Measurements from ENCODE around the gene KRTAP4-11.
"Not testable (repeated sequence)": the region's sequence is repeated elsewhere in the genome, so short reads cannot be mapped to it uniquely, and the experiment has no call there.

The KRTAP4-11 gene

GRCh38 chr17:41117846-41118386 lies at the start of gene KRTAP4-11:
Gene KRTAP4-11 (minus strand): TSS chr17:41118373. CDS start chr17:41118315, 58 bp downstream.
- DNase-seq = not testable (repeated sequence)

GRCh38 chr17:41167561-41167960 lies 49.4 kb upstream of the KRTAP4-11 start:
- DNase-seq = no peak

DNA sequence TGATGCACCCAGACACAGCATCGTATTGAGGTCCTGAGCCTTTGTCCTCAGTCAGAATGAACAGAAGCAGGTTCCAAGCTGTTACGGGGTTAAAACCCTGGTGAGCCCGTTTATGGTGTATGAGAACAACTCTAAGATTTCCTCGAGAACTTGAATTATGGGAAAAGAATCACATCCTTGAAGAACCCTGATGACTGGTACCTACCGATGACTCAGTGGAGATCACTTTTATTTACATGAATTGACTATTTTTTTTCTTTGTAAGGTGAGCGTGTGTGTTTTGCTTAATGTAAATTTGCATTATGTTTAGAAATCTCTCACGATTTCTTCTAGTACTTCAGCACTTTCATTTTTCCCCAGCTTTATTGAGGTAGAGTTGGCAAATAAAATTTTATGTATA lies 45.7 kb upstream of the KRTAP4-11 start:
- no peak for DNase-seq

GRCh38 chr17:41160648-41161047 lies 42.5 kb upstream of the KRTAP4-11 start, which contains the start of gene KRTAP4-4:
Gene KRTAP4-4 (minus strand): TSS chr17:41160748. CDS start chr17:41160691, 57 bp downstream.
- DNase-seq = no peak

- not testable (repeated sequence) for DNase-seq
These were observed 42.0 kb upstream of the KRTAP4-11 start for GRCh38 chr17:41160190-41160589.

GRCh38 chr17:41153856-41154255 lies 35.7 kb upstream of the KRTAP4-11 start:
- no peak for DNase-seq

- no peak for DNase-seq
These were observed 33.4 kb upstream of the KRTAP4-11 start for GRCh38 chr17:41151525-41151924.

DNA sequence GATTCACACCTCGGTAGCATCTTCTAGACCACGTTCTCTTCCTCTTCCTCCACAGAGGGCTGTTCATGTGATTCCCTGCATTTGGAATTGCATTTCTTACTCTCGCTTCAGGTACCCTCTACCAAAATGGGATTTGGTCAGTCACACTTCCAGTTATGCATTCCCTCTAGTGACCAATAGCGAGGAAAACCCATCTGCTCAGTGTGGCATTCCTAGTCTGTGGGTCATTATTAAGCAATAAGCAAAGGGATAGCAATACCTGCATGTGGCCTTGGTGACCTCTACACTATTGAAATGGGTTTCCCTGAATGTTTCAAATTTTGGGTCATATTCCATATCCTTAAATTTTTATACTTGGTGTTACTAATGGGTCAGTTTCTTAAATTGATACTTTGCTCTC lies 31.9 kb upstream of the KRTAP4-11 start:
- DNase-seq = no peak

- DNase-seq = no peak
These were observed 31.4 kb upstream of the KRTAP4-11 start, which contains the start of gene KRTAP4-5 for GRCh38 chr17:41149652-41149985. Gene KRTAP4-5 (minus strand): TSS chr17:41149825. CDS start chr17:41149767, 58 bp downstream.

GRCh38 chr17:41148971-41149651 lies 30.9 kb upstream of the KRTAP4-11 start:
- not testable (repeated sequence) for DNase-seq

GRCh38 chr17:41147531-41148204 lies 29.5 kb upstream of the KRTAP4-11 start:
- no peak for DNase-seq

DNA sequence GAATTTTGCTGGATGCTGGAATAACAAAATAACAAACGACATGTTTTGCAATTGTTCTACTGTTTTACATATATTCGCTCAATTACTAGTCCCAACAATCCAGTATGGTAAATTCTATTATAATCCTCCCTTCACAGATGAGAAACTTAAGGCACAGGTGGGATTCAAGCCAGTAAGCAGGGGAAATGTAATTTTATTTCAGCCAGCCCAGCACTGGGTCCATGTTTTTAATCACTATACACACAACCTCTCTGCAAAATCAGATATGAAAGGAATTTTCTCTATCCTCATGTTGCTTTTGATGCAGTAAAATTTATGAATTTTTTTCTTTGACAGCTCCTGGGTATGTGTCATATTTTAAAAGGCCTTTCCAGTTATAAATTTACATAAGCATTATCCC lies 27.1 kb upstream of the KRTAP4-11 start:
- DNase-seq = no peak

- no peak for DNase-seq
These were observed 26.7 kb upstream of the KRTAP4-11 start for GRCh38 chr17:41144846-41145245.

DNA sequence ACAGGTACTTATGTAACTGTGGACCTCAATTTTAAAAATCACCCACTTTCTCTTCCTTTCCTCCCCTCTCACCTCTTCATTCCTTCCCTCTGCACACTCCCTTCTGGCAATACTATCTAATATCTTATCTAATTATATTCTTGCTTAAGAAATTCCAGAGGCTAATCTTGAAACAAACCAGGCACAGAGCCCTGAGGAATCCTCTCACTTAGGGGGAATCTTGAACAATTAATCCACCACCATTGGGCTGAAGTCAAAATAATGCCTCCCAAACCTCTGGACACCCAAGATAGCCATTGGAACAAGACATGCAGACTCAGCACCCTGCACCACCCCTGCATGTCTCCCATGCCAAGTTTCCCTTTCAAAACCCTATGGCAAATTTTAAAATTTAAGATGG lies 23.2 kb upstream of the KRTAP4-11 start:
- DNase-seq = no peak

GRCh38 chr17:41140360-41141131 lies 22.4 kb upstream of the KRTAP4-11 start, which contains the start of gene KRTAP4-6:
Gene KRTAP4-6 (minus strand): TSS chr17:41140544. CDS start chr17:41140487, 57 bp downstream.
- no peak for DNase-seq

DNA sequence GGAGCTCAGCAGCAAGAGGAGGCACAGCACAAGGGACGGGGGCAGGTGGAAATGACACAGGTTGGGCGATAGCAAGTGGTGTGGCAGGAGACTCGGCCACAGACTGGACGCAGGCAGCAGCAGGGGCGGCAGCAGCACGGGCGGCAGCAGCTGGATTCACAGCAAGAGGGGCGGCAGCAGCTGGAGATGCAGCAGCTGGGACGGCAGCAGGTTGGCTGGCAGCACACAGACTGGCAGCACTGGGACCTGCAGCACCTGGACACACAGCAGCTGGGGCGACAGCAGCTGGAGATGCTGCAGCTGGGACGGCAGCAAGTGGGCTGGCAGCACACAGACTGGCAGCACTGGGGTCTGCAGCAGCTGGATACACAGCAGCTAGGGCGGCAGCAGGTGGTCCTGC lies 21.7 kb upstream of the KRTAP4-11 start:
- DNase-seq = not testable (repeated sequence)

GRCh38 chr17:41133880-41134735 lies 15.9 kb upstream of the KRTAP4-11 start:
- DNase-seq = no peak

DNA sequence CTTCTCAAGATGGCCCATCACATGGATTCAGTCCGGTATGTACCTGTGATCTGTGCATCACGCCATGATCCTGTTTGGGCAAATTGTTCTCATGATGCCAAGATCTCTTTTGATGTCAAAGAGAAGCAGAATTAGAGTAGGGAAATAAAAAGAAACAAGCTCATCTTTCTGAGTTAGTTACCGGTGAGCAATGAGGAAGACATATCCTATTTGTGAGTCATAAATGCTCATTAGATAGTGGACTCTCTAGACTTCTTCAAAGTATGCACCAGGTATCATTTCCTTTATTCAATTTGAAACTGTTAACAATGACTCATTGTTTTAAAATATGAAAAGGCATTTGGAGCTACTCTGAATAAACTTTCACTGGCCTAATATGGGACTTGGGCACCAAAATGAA lies 13.8 kb upstream of the KRTAP4-11 start:
- DNase-seq = no peak

DNA sequence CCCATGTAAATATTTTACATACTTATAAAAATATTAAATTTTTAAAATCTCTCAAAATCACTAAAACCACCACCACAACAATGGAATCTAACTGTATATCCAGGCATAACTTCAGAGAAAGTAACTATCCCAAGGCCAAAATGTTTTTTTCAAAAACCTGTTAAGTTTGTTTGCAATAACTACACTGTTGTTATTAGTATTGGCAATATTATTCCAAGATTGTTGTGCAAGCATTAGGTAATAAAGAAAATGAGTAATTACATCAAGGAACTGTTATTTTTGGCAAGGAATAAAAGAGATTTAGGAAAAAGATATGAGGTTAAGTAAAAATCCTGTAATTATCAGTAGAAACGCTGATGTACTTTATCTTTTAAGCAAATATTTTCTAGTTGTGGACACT lies 9.2 kb upstream of the KRTAP4-11 start:
- DNase-seq = no peak

- no peak for DNase-seq
These were observed 8.2 kb upstream of the KRTAP4-11 start for GRCh38 chr17:41126412-41126811.

DNA sequence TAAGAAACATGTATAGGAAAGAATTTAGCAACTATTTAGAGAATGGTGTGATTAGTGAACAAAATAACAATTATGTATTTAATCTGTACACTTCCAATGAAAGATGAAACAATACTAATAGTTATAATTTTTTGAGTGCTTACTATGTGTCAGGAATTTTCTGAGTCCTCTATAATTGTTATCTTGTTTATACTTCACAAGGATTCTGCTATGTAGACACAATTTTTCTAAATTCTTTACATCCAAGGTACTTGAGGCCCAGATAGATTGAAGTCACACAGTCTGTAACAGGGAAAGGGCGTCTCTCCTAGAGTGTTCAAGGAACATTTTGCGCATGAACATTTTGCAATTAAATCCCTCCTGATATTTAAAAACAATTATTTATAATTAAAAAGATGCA lies 6.9 kb upstream of the KRTAP4-11 start:
- no peak for DNase-seq

GRCh38 chr17:41123991-41124371 lies 5.8 kb upstream of the KRTAP4-11 start, which contains the start of gene KRTAP4-12:
Gene KRTAP4-12 (minus strand): TSS chr17:41124182. CDS start chr17:41124122, 60 bp downstream.
- DNase-seq = not testable (repeated sequence)
